ELR (cell line): ENCODE data around the gene EN2.
A peak's percentile ranks its signal among the peaks of the same experiment; 100 is the strongest.

ENCODE experiments used
- DNase-seq: peaks from one replicate; pipeline ENCODE4 v3.0.0-alpha.2; 2015; ENCODE audit warnings: low read depth

EN2 gene

DNA sequence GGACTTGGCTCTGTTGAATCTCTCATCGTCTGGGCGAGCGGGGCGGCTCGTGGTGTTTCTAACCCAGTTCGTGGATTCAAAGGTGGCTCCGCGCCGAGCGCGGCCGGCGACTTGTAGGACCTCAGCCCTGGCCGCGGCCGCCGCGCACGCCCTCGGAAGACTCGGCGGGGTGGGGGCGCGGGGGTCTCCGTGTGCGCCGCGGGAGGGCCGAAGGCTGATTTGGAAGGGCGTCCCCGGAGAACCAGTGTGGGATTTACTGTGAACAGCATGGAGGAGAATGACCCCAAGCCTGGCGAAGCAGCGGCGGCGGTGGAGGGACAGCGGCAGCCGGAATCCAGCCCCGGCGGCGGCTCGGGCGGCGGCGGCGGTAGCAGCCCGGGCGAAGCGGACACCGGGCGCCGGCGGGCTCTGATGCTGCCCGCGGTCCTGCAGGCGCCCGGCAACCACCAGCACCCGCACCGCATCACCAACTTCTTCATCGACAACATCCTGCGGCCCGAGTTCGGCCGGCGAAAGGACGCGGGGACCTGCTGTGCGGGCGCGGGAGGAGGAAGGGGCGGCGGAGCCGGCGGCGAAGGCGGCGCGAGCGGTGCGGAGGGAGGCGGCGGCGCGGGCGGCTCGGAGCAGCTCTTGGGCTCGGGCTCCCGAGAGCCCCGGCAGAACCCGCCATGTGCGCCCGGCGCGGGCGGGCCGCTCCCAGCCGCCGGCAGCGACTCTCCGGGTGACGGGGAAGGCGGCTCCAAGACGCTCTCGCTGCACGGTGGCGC lies at the start of gene EN2:
Gene EN2, plus strand, starts transcription at position 19 of the 767 bp plus-strand sequence. Its CDS starts 249 bp downstream, at position 268.
- DNase-seq: no peak

DNA sequence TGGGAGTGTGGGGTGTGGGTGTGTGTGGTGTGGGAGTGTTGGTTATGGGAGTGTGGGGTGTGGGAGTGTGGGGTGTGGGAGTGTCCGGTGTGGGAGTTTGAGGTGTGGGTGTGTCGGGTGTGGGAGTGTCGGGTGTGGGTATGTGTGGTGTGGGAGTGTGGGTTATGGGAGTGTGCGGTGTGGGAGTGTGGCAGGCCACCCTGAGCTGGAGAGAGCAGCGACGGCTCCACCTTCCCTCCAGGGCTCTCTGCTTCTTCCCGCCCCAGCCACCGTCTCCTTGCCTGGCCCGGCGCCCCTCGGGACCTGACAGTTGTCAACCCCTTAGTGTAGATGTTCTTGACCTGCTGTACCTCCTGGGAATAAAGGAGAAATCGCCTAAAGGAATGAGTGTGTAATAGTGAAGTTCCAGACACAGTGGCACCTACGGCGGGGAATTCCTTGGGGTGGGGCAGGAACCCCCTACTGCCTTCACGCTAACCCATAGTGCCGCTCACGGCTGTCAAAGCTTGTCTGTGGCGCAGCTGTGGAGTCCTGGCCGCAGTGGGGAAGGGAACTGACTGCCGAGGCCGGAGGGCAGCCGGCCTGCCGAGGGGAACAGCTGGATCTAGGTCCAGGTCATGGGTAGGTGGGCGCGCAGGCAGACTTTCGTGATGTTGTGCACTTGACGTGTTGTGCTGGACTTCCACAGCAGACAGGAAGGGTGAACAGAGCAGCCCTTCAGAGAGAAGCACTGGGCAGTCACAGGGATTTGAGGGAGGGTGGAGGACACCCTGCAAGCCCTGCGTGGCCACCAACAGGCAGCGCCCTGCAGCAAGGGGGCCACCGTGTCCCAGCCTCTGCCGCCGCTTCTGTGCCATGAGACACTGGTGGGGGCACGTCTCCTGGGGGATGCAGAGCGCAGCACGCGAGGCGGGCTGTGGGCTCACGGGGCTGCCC lies 49.0 kb upstream of the EN2 start:
- DNase-seq: no peak

DNA sequence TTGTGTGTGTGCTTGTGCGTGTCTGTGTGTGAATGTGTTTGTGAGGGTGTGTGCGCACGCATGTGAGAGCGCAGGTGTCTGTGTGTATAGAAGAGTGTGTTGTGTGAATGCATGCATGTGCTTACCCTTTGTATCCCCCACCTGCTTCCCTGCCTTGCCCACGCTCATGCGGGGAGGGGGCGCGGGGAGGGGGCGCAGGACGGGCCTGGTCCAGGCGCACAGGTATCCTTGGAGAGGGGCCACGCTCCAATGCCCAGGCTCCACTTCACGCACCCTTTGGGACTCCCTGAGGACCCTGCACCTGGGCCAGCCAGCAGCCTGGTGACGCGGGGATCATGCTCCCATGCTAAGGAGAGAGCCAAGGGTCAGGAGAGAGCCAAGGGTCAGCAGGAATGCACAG lies 47.9 kb upstream of the EN2 start:
- no peak for DNase-seq

DNA sequence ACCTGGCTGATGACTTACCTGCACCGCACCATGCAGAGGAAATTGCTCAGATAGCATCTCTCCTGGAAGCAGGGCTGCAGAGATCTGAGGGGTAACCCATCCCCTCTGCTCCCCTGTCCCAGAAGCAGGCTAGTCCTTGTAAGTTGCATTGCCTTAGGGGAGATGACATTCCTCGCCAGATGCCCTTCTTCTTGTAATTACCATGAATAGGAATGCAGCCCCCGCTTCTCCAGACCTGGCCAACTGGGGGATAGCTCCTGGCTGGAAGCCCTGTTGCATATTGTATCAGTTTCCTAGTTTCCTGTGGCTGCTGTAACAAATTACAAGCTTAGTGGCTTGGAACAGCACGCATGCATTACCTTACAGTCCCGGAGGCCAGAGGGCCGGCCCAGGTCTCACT lies 47.5 kb upstream of the EN2 start:
- no peak for DNase-seq

DNA sequence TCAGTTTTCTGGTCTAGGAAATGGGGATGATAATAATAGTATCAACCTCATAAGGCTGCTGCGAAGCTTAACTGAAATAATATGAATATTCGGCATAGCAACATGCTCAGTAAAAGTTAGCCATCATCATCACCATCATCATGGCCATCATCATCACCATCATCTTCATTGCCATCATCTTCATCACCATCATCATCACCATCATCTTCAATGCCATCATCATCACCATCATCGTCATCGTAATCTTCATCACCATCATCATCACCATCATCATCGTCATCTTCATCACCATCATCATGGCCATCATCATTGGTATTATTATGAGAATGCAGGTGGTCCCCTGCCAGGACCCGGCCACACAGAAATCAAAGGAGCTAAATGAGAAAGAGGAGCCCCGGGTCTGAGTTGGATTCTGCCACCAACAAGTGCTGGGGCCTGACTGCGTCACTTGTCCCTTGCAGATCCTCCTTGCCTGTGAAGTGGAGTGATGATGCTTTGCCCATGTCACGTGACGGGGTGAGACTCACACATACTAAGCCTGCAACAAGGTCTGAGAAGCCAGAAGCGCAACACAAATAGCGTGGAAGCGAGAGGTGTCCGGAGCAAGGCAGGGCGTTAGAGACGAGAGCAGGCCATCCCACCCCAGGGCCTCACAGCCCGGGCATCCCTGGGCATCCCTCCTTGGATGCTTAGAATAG lies 46.1 kb upstream of the EN2 start:
- no peak for DNase-seq

DNA sequence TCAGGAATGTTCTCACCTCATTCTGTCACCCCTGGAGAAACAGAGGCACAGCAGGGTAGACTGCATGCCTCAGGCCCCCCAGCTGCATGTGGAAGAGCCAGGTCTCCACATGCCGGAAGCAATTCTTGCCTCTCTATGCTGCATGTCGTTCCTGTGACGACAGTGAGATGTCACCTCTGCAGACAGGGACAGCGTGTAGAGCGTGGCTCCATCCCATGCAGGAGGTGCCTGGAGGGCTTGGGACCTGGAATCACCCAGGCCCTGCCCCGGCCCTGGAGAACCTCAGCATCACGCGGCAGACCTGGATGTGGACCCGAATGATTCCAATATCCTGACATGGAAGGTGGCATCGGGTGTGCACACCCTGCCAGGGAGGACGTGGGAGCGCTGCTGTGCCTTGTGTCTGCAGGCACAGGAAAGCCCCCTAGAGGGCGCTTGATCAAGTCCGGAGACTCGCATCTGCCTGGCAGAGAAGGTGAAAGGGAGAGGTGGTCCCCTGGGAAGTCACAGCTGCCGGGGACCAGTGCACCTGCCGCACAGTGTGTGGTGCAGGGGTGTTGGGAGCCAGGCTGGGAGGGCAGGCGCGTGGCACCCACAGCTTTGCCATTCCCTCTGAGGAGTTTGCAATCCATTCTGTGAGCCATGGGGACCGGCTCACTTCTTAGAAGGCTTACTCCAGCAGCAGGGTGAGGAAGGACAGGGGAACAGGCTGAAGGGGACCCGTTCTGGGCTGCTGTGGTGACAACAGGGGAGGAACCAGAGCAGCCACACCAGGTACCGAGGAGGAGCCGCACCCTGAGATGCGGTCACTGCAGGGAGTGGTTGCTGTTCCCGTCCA lies 45.3 kb upstream of the EN2 start:
- peak; percentile 51 for DNase-seq

DNA sequence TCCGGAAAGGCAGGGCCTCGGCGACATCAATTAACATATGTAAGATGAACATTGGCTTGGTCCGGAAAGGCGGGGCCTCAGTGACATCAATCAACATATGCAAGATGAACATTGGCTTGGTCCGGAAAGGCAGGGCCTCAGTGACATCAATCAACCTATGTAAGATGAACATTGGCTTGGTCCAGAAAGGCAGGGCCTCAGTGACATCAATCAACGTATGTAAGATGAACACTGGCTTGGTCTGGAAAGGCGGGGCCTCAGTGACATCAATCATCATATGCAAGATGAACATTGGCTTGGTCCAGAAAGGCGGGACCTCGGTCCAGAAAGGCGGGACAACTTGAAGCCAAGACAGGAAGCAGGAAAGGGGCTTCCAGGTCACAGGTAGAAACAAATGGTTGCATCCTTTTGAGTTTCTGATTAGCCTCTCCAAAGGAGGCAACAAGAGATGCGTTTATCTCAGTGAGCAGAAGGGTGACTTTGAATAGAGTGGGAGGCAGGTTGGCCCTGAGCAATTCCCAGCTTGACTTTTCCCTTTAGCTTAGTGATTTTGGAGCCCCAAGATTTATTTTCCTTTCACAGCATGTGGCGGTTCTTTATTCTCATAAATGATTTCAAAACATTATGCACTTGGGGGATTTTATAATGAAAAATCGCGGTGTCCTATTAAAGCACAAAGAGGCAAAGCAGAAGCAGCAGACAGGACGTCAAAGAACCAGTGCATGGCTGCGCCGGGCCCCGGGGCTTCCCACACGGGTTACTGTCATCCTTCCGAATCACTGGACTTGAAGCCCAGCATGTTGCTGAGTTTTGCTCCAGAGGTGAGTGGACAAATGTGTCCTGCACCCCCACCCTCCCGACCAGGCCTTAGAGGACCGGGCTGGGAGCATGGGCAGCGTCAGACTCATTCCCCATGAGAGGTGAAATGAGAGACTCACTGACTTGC lies 43.1 kb upstream of the EN2 start:
- DNase-seq: no peak

DNA sequence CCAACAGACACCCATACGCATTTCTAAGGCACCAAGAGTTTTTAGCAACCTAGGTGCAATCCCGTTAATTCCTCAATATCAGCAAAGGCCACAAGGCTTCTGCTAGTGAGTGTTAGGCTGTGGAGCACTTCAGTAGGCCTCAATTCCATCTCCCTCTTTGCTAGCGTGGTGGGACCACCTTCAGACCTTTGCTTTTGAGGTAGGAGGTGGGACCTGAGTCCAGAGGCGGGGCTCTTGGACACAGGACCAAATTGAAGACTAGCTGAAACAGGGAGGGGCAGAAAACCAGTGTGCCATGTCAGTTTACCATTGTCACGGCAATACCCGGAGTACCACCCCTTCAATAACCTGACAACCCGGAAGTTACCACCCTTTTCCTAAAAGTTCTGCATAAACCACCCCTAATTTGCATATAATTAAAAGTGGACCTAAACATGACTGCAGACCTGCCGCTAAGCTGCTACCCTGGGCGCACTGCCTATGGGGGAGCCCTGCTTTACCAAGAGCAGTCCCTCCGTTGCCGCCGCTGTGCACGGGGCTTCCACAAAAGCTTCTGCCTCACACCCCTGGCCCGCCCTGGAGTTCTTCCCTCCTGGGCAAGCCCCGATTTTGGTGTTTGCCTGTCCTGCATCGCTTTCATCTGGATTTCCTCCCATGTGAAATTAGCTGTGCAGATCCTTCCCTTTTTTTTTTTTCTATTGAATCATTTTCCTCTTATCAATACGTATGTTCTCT lies 41.1 kb upstream of the EN2 start:
- DNase-seq: no peak

DNA sequence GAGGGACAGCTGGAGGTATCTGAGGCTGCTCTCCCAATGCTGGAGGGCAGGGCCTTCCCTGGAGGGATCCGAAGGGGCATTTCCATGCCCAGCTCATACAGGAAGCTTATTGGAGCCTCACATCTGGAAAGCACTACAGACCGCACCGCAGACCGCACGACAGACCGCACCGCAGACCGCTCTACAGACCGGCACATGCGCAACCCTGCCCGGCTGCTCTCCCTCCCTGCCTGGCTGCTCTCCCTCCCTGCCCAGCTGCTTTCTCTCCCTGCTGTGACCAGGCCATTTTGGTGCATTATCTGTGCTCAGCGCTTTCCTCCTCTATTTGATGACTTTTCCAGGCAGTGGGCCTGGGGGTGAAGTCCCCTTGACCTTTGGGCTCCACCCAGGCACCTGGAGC lies 39.6 kb upstream of the EN2 start:
- no peak for DNase-seq

DNA sequence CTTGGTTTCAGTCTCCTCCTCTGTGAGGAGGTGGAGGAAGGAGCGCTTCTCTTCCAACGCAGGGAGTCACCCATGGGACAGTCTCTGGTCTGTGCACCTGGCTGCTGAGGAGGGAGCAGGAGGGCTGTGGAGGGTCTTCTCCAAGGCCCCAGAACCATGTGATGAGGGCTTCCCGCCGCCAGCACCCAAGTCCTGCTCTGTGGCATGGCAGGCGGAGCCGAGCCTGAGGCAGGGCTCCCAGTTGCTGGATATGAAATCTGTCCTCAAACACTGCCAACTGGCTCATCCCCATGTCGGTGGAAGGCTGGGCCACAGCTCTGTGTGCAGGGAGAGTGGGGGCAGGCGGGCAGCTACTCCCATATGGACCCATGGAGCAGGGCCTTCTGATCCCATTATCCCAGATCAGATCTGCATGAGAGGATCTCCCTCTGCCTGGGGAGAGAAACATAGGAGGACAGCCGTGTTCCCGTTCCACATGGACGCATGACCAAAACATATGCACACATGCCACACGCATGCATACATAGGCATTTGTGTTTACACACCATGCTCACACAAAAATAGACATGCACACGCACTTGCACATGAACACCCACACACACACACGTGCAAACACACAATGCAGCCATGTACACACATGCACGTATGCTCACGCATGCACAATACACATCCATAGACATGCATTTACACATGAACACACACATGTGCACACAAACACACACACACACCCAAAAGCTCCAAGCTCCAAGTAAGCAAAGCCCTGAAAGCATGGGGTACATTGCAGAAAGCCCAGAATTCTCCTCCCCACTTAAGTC lies 38.8 kb upstream of the EN2 start:
- DNase-seq: no peak

DNA sequence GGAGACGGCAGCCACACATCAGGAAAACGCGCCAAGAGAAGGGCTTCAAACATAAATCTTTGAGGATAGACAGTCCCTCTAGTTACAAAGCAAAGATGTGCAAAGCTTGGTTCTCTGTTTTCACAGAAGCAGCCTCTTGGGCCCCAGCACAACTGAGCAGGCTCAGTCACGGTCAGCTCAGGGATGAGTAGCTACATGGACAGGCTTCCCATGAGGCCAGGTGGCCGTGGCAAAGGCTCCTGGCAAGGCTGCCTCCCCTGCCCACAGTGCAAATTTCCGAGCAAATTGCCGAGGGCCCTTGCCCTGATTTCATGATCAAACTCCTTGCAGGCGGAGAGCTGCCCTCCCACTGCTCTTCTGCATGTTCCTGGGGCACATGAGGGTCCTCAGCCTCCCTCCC lies 37.8 kb upstream of the EN2 start:
- DNase-seq: no peak

DNA sequence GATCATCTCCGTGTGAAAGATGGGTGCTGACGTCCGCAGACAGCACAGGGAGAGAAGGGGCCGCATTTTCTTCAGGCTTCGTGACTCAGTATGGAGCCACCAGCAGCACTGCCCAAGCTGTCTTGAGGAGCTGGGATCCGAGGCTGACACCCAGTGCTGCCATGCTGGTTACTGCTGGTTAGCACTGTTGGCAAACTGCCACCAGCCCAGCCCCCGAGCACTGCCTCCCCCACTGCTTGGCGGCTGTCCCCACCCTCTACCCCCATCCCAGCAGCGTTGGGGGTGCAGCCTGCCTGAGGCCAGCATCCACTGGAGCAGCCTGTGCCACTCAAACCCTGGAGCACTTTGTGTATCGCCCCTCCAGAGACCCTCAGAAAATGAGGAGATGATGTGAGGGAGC lies 35.8 kb upstream of the EN2 start:
- DNase-seq: no peak

DNA sequence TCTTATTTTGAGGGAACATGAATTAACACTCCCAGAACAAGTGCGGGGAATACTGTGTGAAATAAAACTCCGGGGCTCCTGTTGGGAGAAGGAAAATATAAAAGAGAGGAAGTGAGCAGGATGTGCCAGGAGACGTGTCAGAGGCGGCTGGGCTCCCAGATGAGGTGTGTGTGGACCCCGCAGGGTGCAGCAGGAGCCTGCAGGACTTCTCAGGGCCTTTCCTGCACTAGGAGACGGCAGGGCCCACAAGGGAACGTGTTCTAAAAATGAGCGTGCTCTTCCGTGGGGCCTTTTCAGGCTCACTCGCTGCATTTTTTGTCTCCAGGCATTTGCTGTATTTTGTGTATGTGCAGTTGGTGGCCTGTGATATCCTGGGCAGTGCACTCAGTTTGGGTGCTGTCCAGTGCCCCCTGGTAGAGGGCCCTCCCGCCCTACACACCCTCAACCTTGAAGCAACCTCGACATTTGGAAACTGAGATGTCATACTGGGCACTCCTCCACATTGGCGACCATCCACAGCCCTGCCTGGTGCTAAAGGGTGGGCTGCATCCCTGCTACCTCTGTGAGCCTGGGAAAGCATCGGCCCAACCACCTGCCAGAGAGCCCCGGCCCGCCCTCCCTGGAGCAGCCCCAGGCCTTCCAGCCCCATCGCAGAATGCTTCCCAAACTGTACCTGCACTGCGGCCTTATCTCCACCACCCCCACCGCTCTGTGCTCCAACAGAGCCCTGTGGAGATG lies 35.2 kb upstream of the EN2 start:
- DNase-seq: no peak

DNA sequence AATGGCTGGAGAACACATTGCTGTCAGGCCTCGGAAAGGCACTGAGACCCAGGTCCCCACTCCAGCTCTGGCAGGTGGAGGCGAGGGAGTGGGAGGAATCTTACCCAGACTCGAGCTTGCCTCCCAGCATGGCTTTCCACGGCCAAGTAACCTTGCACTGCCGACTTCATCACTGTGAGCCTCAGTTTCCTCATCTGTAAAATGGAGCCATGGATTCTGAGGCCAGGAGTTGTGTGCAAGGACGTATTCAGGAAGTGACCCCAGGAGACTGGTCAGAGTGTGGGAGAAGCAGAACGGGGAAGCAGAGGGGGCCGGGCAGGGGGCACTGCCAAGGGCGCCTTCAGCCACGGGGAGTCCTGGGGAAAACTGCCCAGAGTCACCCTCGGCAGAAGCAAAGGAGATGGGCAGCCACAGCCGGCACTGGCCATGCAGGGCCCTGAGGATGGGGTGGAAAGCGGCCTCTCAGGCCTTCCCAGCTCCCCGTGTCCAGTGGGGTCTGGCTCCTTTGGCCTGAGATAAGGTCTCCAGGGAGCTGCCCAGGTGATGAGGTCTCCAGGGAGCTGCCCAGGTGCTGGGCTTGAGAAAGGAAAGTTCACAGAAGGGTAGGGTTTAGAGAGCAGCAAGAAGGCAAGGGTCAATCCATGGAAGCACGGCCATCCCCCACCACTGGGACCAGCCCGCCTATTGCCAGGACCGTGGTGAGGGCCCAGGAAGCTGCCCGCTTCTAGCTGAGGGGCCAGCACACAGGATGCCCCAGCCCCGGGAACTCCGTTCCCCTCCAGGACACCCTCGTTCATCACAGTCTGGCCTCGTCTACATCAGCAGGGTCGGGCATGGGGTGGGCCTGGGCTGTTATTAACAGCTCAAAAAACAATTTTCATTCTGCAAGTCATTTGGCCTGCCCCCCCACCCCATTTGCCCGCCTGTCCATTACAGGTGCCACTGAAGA lies 34.3 kb upstream of the EN2 start:
- DNase-seq: no peak

DNA sequence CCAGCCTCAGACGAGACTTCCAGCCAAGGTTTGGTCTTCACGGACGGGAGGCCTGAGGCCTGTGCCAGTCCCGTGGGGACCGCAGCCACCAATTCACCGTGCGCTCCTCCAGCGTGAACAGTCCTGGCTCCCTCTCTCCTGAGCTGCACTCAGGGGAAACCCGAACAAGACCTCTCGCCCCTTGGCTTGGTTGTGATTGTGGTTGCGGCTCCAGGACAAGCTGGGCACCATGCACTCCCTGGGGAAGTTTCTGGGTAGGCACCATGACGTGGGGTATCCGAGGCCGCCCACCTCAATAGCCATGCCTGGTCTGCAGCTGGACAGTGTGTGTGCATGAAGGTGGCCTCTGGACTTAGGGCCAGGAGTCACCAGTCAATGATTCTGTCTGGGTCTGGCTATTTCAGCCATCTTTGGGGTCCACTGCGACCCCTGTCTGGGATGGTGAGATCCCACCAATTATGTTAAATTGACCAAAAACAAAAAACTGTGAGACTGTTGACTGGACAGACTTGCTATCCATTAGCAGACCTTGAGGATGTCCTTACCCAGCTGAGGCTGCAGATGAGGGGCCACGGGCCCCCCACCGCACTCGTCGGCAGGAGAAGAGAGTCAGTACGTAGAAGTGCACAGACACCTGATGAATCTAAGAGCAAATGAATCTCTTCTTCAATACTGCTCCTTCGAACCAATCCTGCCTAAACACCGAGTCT lies 33.5 kb upstream of the EN2 start:
- no peak for DNase-seq

DNA sequence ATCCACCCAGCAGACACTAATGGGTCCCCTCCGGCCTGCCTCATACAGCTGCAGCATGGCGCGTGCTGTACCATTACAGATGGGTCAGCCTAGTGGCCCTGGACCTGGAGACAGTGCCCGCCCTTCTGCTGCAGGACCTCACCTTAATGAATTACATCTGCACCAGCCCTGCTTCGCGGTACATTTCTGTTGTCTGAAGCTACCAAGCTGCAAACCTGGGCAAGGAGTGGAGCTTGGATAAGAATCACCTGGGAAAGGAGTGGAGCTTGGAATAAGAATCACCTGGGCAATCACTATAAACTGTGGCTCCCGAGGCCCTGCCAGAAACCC lies 33.0 kb upstream of the EN2 start:
- DNase-seq: no peak

DNA sequence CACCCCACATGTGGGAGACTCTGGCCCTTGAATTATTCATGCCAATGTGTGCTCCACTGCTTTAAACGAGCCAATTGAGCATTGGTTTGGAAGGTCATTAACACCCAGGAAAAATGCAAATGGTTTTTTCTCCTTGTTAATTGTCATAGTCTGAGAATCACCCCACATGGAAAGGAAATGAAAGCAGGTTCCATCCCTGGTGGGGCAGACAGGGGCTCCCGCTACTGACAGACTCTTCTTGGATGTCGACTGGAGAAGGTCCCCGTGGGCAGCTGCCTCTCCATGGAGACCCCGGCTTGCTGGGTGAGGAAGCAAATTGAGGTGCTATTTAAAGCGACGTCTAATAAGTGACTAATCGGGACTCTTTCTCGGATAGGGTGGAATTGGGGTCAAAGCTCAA lies 32.0 kb upstream of the EN2 start:
- no peak for DNase-seq
